IPS DF 6.9 (cell line): Measurements from ENCODE around the gene TFB2M.
A peak's percentile ranks its signal among the peaks of the same experiment; 100 is the strongest.
"Not testable (repeated sequence)": the region's sequence is repeated elsewhere in the genome, so short reads cannot be mapped to it uniquely, and the experiment has no call there.

Experiments
- DNase-seq: peaks from one replicate; pipeline ENCODE4 v3.0.0-alpha.2; 2013; ENCODE audit warnings: low read depth, low spot score
- H3K27ac ChIP-seq: one replicate; pipeline ENCODE4 v1.5.1; 2013; ENCODE audit warnings: low read length, control low read depth
- H3K27me3 ChIP-seq: 2 replicates; pipeline ENCODE4 v1.6.1; 2013; ENCODE audit warnings: mild to moderate bottlenecking, low read length; ENCODE audit not compliant: control insufficient read depth, insufficient read depth
- H3K36me3 ChIP-seq: 2 replicates; pipeline ENCODE4 v1.6.1; 2013; ENCODE audit warnings: low read length; ENCODE audit not compliant: control insufficient read depth, insufficient read depth
- H3K4me1 ChIP-seq: 2 replicates; pipeline ENCODE4 v1.6.1; 2013; ENCODE audit warnings: low read length; ENCODE audit not compliant: control insufficient read depth, insufficient read depth
- H3K4me3 ChIP-seq: 2 replicates; pipeline ENCODE4 v1.5.1; 2013; ENCODE audit warnings: mild to moderate bottlenecking, low read length
- H3K9me3 ChIP-seq: 2 replicates; pipeline ENCODE4 v1.6.1; 2013; ENCODE audit warnings: low read length, inconsistent platforms; ENCODE audit not compliant: control insufficient read depth, insufficient read depth
- WGBS: extraction: QIAGEN DNeasy Blood & Tissue Kit; methylation state at CpG from one replicate; pipeline ENCODE4 v1.1.7; 2013; ENCODE audit warnings: mixed read lengths, missing lambda C conversion rate; ENCODE audit not compliant: insufficient read length, insufficient coverage; 5-methylcytosine and 5-hydroxymethylcytosine counted together

TFB2M gene

GRCh38 chr1:246566128-246566812 lies at the start of gene TFB2M, which contains the start of gene CNST:
TFB2M (minus strand) TSS chr1:246566261; CDS start chr1:246566138, 123 bp downstream.
CNST (plus strand) TSS chr1:246566456; CDS start chr1:246591563, 25,107 bp downstream.
- Histone ChIP-seq H3K27ac (no peak within 1 kb of the TSS), H3K27me3 (no peaks in the 10 kb centered on the region), H3K4me1 (no peaks in the 10 kb centered on the region), H3K9me3 (no peaks in the 10 kb centered on the region), H3K4me3 (peak within 1 kb of the TSS; percentile 95), H3K36me3 (no peaks in the 10 kb centered on the region; the same call in 1 of the 2 replicates)
- DNase-seq, result peak; percentile 98
- WGBS, result no CpG with 5 or more reads among the region's 62 CpGs

- Histone ChIP-seq H3K27ac (no peak overlapping the region), H3K27me3 (no peaks in the 10 kb centered on the region), H3K4me3 (no peak overlapping the region), H3K36me3 (no peaks in the 10 kb centered on the region), H3K4me1 (peaks cover 4% of the 10 kb centered on the region; the same call in 1 of the 2 replicates), H3K9me3 (no peaks in the 10 kb centered on the region)
- DNase-seq, result no peak
- no CpG with 5 or more reads among the region's 6 CpGs for WGBS
Observed at GRCh38 chr1:246613096-246613758, 47.2 kb upstream of the TFB2M start.

- no peaks in the 10 kb centered on the region for H3K9me3 ChIP-seq
- H3K27ac ChIP-seq, result no peak overlapping the region
- H3K27me3 ChIP-seq, result no peaks in the 10 kb centered on the region
- no peak overlapping the region for H3K4me3 ChIP-seq
- H3K4me1 ChIP-seq, result peaks cover 4% of the 10 kb centered on the region; the same call in 1 of the 2 replicates
- no peak for DNase-seq
- WGBS, result no CpG with 5 or more reads among the region's 4 CpGs
- no peaks in the 10 kb centered on the region for H3K36me3 ChIP-seq
Observed at GRCh38 chr1:246609632-246610031, 43.6 kb upstream of the TFB2M start.

GRCh38 chr1:246608616-246609376 lies 42.7 kb upstream of the TFB2M start:
- H3K27ac ChIP-seq, result no peak overlapping the region
- H3K4me3 ChIP-seq, result no peak overlapping the region
- H3K4me1 ChIP-seq, result peaks cover 4% of the 10 kb centered on the region; the same call in 1 of the 2 replicates
- no CpG with 5 or more reads among the region's 18 CpGs for WGBS
- DNase-seq, result no peak
- no peaks in the 10 kb centered on the region for H3K27me3 ChIP-seq
- H3K36me3 ChIP-seq, result no peaks in the 10 kb centered on the region
- H3K9me3 ChIP-seq, result no peaks in the 10 kb centered on the region

GRCh38 chr1:246607462-246607861 lies 41.4 kb upstream of the TFB2M start:
- Histone ChIP-seq H3K27ac (no peak overlapping the region), H3K27me3 (no peaks in the 10 kb centered on the region), H3K4me3 (no peak overlapping the region), H3K4me1 (peaks cover 4% of the 10 kb centered on the region; the same call in 1 of the 2 replicates), H3K9me3 (no peaks in the 10 kb centered on the region), H3K36me3 (no peaks in the 10 kb centered on the region)
- no CpG with 5 or more reads among the region's 19 CpGs for WGBS
- no peak for DNase-seq

GRCh38 chr1:246605231-246605630 lies 39.2 kb upstream of the TFB2M start:
- not testable (repeated sequence) for H3K27ac ChIP-seq, H3K36me3 ChIP-seq, H3K27me3 ChIP-seq, H3K9me3 ChIP-seq, H3K4me3 ChIP-seq, H3K4me1 ChIP-seq, DNase-seq
- WGBS, result no CpG with 5 or more reads among the region's 19 CpGs

GRCh38 chr1:246602194-246602593 lies 36.1 kb upstream of the TFB2M start:
- DNase-seq, result no peak
- H3K27me3 ChIP-seq, result no peaks in the 10 kb centered on the region
- WGBS, result no CpG with 5 or more reads among the region's 3 CpGs
- no peaks in the 10 kb centered on the region for H3K36me3 ChIP-seq
- H3K4me1 ChIP-seq, result no peaks in the 10 kb centered on the region
- no peak overlapping the region for H3K27ac ChIP-seq
- no peak overlapping the region for H3K4me3 ChIP-seq
- H3K9me3 ChIP-seq, result no peaks in the 10 kb centered on the region

GRCh38 chr1:246600579-246600978 lies 34.5 kb upstream of the TFB2M start:
- Histone ChIP-seq H3K4me3 (no peak overlapping the region), H3K4me1 (no peaks in the 10 kb centered on the region), H3K36me3 (no peaks in the 10 kb centered on the region), H3K9me3 (no peaks in the 10 kb centered on the region), H3K27me3 (no peaks in the 10 kb centered on the region), H3K27ac (no peak overlapping the region)
- no CpG with 5 or more reads among the region's 2 CpGs for WGBS
- no peak for DNase-seq

GRCh38 chr1:246599315-246599714 lies 33.3 kb upstream of the TFB2M start:
- H3K36me3 ChIP-seq, result no peaks in the 10 kb centered on the region
- no peak overlapping the region for H3K4me3 ChIP-seq
- H3K27me3 ChIP-seq, result no peaks in the 10 kb centered on the region
- no CpG with 5 or more reads among the region's 4 CpGs for WGBS
- H3K9me3 ChIP-seq, result no peaks in the 10 kb centered on the region
- DNase-seq, result no peak
- no peak overlapping the region for H3K27ac ChIP-seq
- no peaks in the 10 kb centered on the region for H3K4me1 ChIP-seq

GRCh38 chr1:246597971-246598370 lies 31.9 kb upstream of the TFB2M start:
- no peaks in the 10 kb centered on the region for H3K36me3 ChIP-seq
- H3K9me3 ChIP-seq, result no peaks in the 10 kb centered on the region
- no peak overlapping the region for H3K4me3 ChIP-seq
- DNase-seq, result no peak
- no CpG with 5 or more reads among the region's 7 CpGs for WGBS
- H3K4me1 ChIP-seq, result no peaks in the 10 kb centered on the region
- H3K27ac ChIP-seq, result no peak overlapping the region
- H3K27me3 ChIP-seq, result no peaks in the 10 kb centered on the region
